Activated CD8-positive, alpha-beta memory T cell treated with anti-CD3 and anti-CD28 coated beads for 48 hours (primary cell): ENCODE results near the gene MAML3.

Experiments
- DNase-seq, 3 experiments: peaks; one replicate each; pipeline ENCODE4 v3.0.0-alpha.2; 2020; ENCODE audit warnings: low read depth in 2 of 3, low spot score in 2 of 3

The MAML3 gene

GRCh38 chr4:140156529-140157171, 2.7 kb upstream of the MAML3 start:
- no peak for DNase-seq

DNA sequence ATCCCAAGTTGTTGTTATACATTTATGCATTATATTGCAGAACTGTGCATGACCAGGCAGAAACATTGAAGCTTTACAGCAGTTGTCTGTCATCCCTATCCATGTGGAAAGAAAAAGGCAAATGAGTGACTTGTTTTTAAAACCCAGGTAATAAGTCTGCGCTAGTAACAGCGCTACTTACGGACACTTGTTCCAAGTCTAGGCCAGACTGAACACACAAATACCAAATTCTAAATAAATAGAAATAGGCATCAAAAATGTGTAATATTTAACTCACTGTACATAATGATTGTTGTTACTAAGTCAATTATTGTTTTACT, 548 bp upstream of the MAML3 start:
- no peak for DNase-seq

- DNase-seq: no peak
Observed at GRCh38 chr4:140153419-140153717, 616 bp downstream of the MAML3 start.

GRCh38 chr4:140152751-140153418, 1.1 kb downstream of the MAML3 start:
- peak in 1 of 3 experiments; percentile 30 for DNase-seq

- DNase-seq: peak; percentile 49 to 62 (median 52)
Observed at GRCh38 chr4:140152013-140152703, 1.8 kb downstream of the MAML3 start.

- peak in 2 of 3 experiments; percentile 30 to 33 for DNase-seq
Observed at GRCh38 chr4:140151699-140152012, 2.3 kb downstream of the MAML3 start.

GRCh38 chr4:140150886-140151698, 2.9 kb downstream of the MAML3 start:
- DNase-seq: peak in 2 of 3 experiments; percentile 36 to 41

GRCh38 chr4:140150636-140150885, 3.4 kb downstream of the MAML3 start:
- DNase-seq: no peak

- DNase-seq: peak in 1 of 3 experiments; percentile 21
Observed at GRCh38 chr4:140149846-140150635, 3.9 kb downstream of the MAML3 start.

DNA sequence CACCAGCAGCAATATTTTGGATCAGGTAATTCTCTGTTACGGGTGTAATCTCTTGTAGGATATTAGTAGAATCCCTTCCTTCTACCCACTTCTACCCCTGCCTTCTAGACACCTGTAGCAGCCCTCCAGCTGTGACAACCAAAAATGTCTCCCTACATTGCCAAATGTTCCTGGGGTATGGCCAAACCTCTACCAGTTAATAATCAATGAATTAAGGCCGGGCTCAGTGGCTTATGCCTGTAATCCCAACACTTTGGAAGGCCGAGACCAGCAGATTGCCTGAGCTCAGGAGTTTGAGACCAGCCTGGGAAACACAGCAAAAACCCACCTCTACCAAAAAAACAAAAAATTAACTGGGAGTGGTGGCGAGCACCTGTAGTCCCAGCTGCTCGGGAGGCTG, 9.9 kb downstream of the MAML3 start:
- no peak for DNase-seq

DNA sequence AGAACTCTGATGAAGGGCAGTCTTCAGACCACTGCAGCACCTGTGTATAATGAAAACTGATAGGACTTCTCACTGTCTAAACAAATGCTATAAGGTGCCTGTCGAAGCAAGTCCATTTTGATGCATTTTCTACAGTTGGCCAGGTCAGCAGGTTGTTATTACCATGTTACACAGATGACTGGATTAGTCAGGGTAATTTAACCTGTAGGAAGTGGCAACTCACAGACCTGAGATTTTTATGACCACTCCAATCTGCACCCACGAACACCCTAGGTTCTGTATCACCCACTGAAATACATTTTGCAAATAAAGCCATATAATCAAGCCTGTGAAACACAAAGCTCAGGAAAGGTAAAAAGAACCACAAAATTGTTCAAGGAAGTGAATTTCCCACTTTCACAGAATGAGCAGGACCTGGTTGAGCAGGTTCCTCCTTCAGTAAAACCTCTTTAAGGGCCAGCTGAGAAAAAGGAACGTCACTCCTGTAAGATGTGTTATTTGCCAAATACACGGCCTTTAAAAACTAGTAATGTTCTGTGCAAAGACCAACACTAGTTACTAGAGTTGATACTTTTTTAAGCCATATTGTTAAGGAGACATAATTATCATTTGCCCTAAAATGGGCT, 12.7 kb downstream of the MAML3 start:
- no peak for DNase-seq

DNA sequence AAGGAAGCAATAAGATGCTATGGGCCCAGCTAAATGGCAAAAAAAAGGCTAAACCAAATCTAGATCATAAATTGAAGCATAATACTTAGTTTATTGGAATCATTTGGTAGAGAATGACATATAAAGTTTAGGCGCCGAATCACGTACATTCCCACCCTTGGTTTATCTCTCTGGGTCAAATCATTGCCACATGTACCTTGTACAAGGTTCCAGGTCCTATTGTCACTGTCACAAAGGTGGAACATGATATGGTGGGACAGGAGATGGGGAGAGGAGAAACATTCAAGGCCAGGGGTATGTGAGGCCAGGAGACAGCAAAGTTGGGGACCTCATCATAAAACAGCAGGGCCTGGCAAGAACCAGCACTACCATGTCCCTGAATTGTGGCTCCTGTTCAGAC, 13.4 kb downstream of the MAML3 start:
- no peak for DNase-seq

DNA sequence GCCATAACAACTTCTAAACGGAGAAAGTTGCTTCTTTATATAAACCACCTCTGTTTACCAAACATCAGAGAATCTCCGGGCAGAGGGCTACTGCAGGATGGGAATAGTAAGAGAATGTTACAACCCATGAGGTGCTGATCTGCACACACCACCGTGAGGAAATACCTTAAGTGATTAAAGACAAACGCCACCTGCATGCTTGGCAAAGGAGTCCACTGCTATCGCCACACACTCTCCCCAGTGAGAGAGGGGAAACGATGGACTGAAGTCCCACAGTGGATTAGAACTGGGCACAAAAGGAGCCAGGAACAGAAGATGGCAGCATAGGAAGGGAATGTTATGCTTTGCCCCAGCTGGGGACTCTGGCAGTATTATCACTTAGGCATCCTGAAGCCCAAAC, 15.6 kb downstream of the MAML3 start:
- no peak for DNase-seq

- DNase-seq: no peak
Observed at GRCh38 chr4:140137671-140138070, 16.3 kb downstream of the MAML3 start.

DNA sequence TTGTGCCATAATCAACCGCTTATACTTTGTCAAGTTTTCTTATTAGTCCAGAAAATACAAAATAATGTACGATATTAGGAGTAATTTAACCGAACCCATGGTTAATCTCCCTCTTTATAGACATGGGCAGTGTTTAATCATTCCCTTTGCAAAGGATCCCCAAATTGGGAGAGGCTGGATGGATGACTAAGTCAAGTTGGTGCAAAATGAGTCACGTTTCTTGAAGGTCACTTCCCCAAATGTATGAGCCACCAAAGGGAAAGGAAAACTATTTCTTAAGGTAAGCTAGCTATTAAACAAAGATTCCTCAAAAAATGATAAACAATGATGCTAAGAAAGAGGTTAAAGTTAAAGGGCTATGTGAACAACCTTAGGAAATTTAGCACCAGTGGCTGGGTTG, 17.5 kb downstream of the MAML3 start:
- DNase-seq: no peak

DNA sequence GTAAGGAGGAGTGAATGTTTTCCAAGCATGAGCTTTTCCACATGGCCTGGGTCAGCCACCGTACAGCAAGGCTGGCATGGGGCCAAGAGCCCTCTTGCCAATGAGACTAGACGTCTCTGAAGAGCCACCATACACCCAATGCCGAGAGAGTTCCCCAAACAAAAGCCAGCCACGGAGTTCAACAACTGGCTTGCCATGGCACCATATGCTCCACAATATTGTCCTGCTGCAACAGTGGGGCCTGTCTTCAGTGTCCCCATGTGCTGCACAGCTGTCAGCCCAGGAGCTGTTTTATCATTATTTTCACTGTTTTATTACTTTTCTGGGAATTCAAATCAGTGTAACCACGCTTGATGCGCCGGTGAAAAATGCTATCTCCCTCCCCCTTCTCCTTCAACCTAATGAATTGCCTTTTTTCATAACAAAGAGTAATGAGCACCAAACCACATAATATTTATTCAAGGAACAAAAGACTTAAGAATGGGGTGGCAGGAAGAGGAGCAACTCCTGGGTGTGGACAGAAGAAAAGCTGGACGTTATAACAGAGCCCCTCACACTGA, 18.4 kb downstream of the MAML3 start:
- no peak for DNase-seq

DNA sequence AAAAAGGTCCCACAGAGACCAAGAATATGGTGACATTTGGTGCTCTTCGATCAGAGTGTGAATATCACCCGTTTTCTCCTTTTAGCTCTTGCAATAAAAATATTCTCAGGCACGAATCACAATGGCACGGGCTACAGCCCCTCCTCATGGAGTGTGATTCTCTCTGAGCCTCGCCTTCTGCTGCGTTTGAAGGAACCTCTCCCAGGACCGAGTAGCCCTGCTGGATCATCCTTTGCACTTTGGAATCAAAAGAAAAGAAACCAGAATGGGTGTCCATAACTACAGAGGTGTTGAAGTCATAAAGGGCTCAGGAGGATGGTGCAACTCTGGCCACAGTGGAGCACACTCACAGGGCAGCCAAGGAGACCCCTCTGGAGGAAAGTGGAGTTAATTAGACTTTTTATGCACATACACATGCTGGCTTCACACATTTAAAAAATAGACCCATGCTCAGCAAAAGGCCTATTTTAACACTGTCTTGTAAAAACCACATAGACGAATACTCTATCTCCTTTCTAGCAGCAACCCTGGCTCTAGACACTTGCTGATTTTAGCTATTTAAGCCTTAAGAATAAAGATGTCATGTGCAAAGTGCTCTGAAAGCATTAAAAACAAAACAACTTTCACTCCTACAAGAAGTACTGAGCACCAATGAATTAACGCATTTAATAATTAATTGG, 19.1 kb downstream of the MAML3 start:
- no peak for DNase-seq

GRCh38 chr4:140133576-140133975, 20.4 kb downstream of the MAML3 start:
- no peak for DNase-seq

- no peak for DNase-seq
Observed at GRCh38 chr4:140131675-140132229, 22.2 kb downstream of the MAML3 start.

DNA sequence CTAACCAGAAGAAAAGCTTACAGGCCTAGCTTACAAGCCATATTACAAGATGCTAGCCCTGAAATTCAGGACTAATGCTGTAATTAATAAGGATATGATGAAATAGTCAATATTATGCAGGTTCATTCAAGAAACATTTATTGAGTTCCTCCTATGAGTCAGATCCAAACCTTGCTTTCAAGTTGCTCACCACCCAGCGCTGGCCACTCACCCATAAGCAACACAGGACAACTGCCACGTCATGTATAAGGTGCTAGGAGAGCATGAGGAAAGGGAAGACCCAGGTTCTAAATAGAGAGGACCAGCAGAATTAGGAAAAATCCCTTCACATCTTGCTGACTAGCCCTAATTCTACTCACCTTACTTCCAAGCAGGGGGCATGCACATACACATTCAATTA, 23.3 kb downstream of the MAML3 start:
- DNase-seq: no peak
